H9 (cell line): ENCODE data around the gene HMCN1. TPM values are rescaled to one million over a fixed set of nuclear protein-coding genes. Genes with fewer than 3 reads are reported as not detected.

Experiments used
- DNase-seq: peaks from one replicate; pipeline ENCODE4 v3.0.0-alpha.2; 2017
- H2AFZ ChIP-seq: one replicate; pipeline ENCODE4 v1.6.1; 2013; ENCODE audit warnings: mild to moderate bottlenecking, low read length, control low read depth, moderate library complexity
- H2AK5ac ChIP-seq: 2 replicates; pipeline ENCODE4 v1.6.1; 2013; ENCODE audit warnings: low read length, control low read depth, mixed read lengths; ENCODE audit not compliant: insufficient read length
- H2BK120ac ChIP-seq: one replicate; pipeline ENCODE4 v1.6.1; 2013; ENCODE audit warnings: low read depth, mild to moderate bottlenecking, low read length, control low read depth, inconsistent platforms; ENCODE audit not compliant: poor library complexity, severe bottlenecking
- H2BK12ac ChIP-seq: 2 replicates; pipeline ENCODE4 v1.6.1; 2013; ENCODE audit warnings: low read length, control low read depth, mixed read lengths, low read depth; ENCODE audit not compliant: insufficient read length
- H2BK15ac ChIP-seq: 2 replicates; pipeline ENCODE4 v1.6.1; 2013; ENCODE audit warnings: low read depth, low read length, control low read depth
- H2BK20ac ChIP-seq: one replicate; pipeline ENCODE4 v1.6.1; 2013; ENCODE audit warnings: low read depth, mild to moderate bottlenecking, low read length, control low read depth, inconsistent platforms; ENCODE audit not compliant: poor library complexity, severe bottlenecking
- H2BK5ac ChIP-seq: 2 replicates; pipeline ENCODE4 v1.6.1; 2013; ENCODE audit warnings: low read length, control low read depth, mixed read lengths; ENCODE audit not compliant: insufficient read length
- H3K14ac ChIP-seq: 2 replicates; pipeline ENCODE4 v1.6.1; 2013; ENCODE audit warnings: low read length, control low read depth; ENCODE audit not compliant: insufficient read depth
- H3K18ac ChIP-seq: 2 replicates; pipeline ENCODE4 v1.6.1; 2013; ENCODE audit warnings: low read depth, mild to moderate bottlenecking, mixed read lengths, low read length, control low read depth; ENCODE audit not compliant: insufficient read length
- H3K23ac ChIP-seq: 2 replicates; pipeline ENCODE4 v1.6.1; 2013; ENCODE audit warnings: low read length, control low read depth, mixed read lengths, low read depth; ENCODE audit not compliant: insufficient read length
- H3K23me2 ChIP-seq: 2 replicates; pipeline ENCODE4 v1.6.1; 2013; ENCODE audit warnings: low read depth, mild to moderate bottlenecking, mixed read lengths, low read length, control low read depth; ENCODE audit not compliant: insufficient read length, poor library complexity, severe bottlenecking
- H3K27ac ChIP-seq: 2 replicates; pipeline ENCODE4 v1.5.1; 2013; ENCODE audit warnings: low read length, control low read depth, mixed read lengths, low read depth; ENCODE audit not compliant: insufficient read length
- H3K27me3 ChIP-seq: 2 replicates; pipeline ENCODE4 v1.6.1; 2013; ENCODE audit warnings: low read length, control low read depth, inconsistent platforms; ENCODE audit not compliant: insufficient read depth
- H3K4ac ChIP-seq: 2 replicates; pipeline ENCODE4 v1.6.1; 2013; ENCODE audit warnings: low read depth, mild to moderate bottlenecking, control low read depth, inconsistent platforms, low read length, moderate library complexity
- H3K4me1 ChIP-seq: 2 replicates; pipeline ENCODE4 v1.6.1; 2013; ENCODE audit warnings: low read length, control low read depth, inconsistent platforms; ENCODE audit not compliant: insufficient read depth
- H3K4me2 ChIP-seq: 2 replicates; pipeline ENCODE4 v1.6.1; 2013; ENCODE audit warnings: low read length, control low read depth, mixed read lengths; ENCODE audit not compliant: insufficient read length, insufficient read depth
- H3K56ac ChIP-seq: 2 replicates; pipeline ENCODE4 v1.6.1; 2013; ENCODE audit warnings: low read depth, mild to moderate bottlenecking, mixed read lengths, low read length, control low read depth; ENCODE audit not compliant: insufficient read length
- H3K79me1 ChIP-seq: 2 replicates; pipeline ENCODE4 v1.6.1; 2013; ENCODE audit warnings: low read depth, mild to moderate bottlenecking, moderate library complexity, low read length, control low read depth, inconsistent platforms; ENCODE audit not compliant: insufficient read depth, poor library complexity, severe bottlenecking
- H3K79me2 ChIP-seq: 2 replicates; pipeline ENCODE4 v1.6.1; 2013; ENCODE audit warnings: low read length, control low read depth, inconsistent platforms; ENCODE audit not compliant: insufficient read depth
- H3K9ac ChIP-seq: 2 replicates; pipeline ENCODE4 v1.6.1; 2013; ENCODE audit warnings: low read length, control low read depth, mixed read lengths; ENCODE audit not compliant: insufficient read length; ENCODE audit errors: extremely low read depth
- H3K9me3 ChIP-seq: one replicate; pipeline ENCODE4 v1.6.1; 2013; ENCODE audit warnings: low read depth, low read length, inconsistent platforms; ENCODE audit not compliant: control insufficient read depth
- H3T11ph ChIP-seq: one replicate; pipeline ENCODE4 v1.6.1; 2013; ENCODE audit warnings: mild to moderate bottlenecking, low read length, control low read depth, inconsistent platforms
- H4K20me1 ChIP-seq: one replicate; pipeline ENCODE4 v1.6.1; 2013; ENCODE audit not compliant: control insufficient read depth, insufficient read length, insufficient read depth
- H4K5ac ChIP-seq: 2 replicates; pipeline ENCODE4 v1.6.1; 2013; ENCODE audit warnings: low read depth, mild to moderate bottlenecking, mixed read lengths, low read length, control low read depth; ENCODE audit not compliant: insufficient read length
- H4K8ac ChIP-seq: replicated peaks from 2 replicates; pipeline ENCODE4 v1.6.1; 2013; ENCODE audit warnings: low read length, control low read depth, mixed read lengths, low read depth; ENCODE audit not compliant: insufficient read length
- H4K91ac ChIP-seq: 2 replicates; pipeline ENCODE4 v1.6.1; 2013; ENCODE audit warnings: low read depth, mild to moderate bottlenecking, moderate library complexity, mixed read lengths, low read length, control low read depth; ENCODE audit not compliant: insufficient read length
- H3K27ac Mint-ChIP-seq, 3 experiments: 2 replicates in 2 of 3; 3 replicates in 1 of 3; pipeline ENCODE4 v1.8.0; 2020 to 2021; ENCODE audit warnings: mixed read lengths in 3 of 3, mild to moderate bottlenecking in 1 of 3, moderate library complexity in 1 of 3
- H3K27me3 Mint-ChIP-seq: 2 replicates; pipeline ENCODE4 v1.8.0; 2021; ENCODE audit warnings: low read depth, mild to moderate bottlenecking, moderate library complexity, mixed read lengths
- H3K36me3 Mint-ChIP-seq, 3 experiments: 2 replicates in 2 of 3; 3 replicates in 1 of 3; pipeline ENCODE4 v1.8.0; 2020 to 2021; ENCODE audit warnings: low read depth in 3 of 3, mixed read lengths in 3 of 3; ENCODE audit not compliant: insufficient read depth in 1 of 3
- H3K4me1 Mint-ChIP-seq, 2 experiments: 2 replicates each; pipeline ENCODE4 v1.8.0; 2020; ENCODE audit warnings: mixed read lengths in 2 of 2
- H3K4me3 Mint-ChIP-seq, 2 experiments: 2 replicates in 1 of 2; 3 replicates in 1 of 2; pipeline ENCODE4 v1.8.0; 2020 to 2021; ENCODE audit warnings: mild to moderate bottlenecking in 2 of 2, mixed read lengths in 2 of 2, moderate library complexity in 1 of 2
- H3K9me3 Mint-ChIP-seq, 2 experiments: 2 replicates in 1 of 2; 3 replicates in 1 of 2; pipeline ENCODE4 v1.8.0; 2020; ENCODE audit warnings: mild to moderate bottlenecking in 2 of 2, mixed read lengths in 2 of 2, moderate library complexity in 1 of 2
- WGBS: extraction: QIAGEN DNeasy Blood & Tissue Kit; methylation state at CpG from one replicate; pipeline ENCODE4 v1.1.7; 2013; ENCODE audit warnings: missing lambda C conversion rate, low lambda C conversion rate, mixed read lengths; ENCODE audit not compliant: insufficient read length; ENCODE audit errors: extremely low coverage; 5-methylcytosine and 5-hydroxymethylcytosine counted together
- total RNA-seq: library from RNA; stranded (reverse); gene quantifications from 2 replicates; pipeline ENCODE4 v1.2.1, GENCODE V29; 2021
- TF ChIP-seq, protein P1 (sequence below): fragments of 200-600 bp; sonication (generic); conservative IDR thresholded peaks from 3 replicates; pipeline ENCODE4 v1.8.0; 2021; ENCODE audit warnings: antibody characterized with exemption, mild to moderate bottlenecking

HMCN1 gene
- total RNA-seq, 1 experiment from 2014 or later, result 3.3 TPM

- Histone ChIP-seq H2BK120ac (no peak overlapping the region), H3K4ac (no peak overlapping the region), H2BK12ac (no peak overlapping the region), H3K79me1 (no peaks in the 10 kb centered on the region), H3K9ac (no peak overlapping the region), H3K23ac (no peak overlapping the region), H4K91ac (no peak overlapping the region), H2BK20ac (no peak overlapping the region), H3K27me3 (no peaks in the 10 kb centered on the region), H3K18ac (no peak overlapping the region), H3K4me2 (no peak overlapping the region), H3K14ac (no peak overlapping the region), H4K5ac (no peak overlapping the region), H2BK5ac (no peak overlapping the region), H4K20me1 (no peaks in the 10 kb centered on the region), H3T11ph (no peak overlapping the region), H3K79me2 (no peaks in the 10 kb centered on the region), H3K9me3 (no peaks in the 10 kb centered on the region), H3K27ac (no peak overlapping the region), H3K23me2 (no peaks in the 10 kb centered on the region), H2AK5ac (no peak overlapping the region), H2BK15ac (no peak overlapping the region), H3K4me1 (no peaks in the 10 kb centered on the region), H3K56ac (no peak overlapping the region), H4K8ac (no peak overlapping the region), H2AFZ (no peak overlapping the region)
- H3K36me3 Mint-ChIP-seq, result no peaks in the 10 kb centered on the region
- no CpG with 5 or more reads among the region's 2 CpGs for WGBS
- no peaks in the 10 kb centered on the region; a peak in 1 of 5 replicates for H3K9me3 Mint-ChIP-seq
- DNase-seq, result no peak
- TF ChIP-seq, protein P1, sequence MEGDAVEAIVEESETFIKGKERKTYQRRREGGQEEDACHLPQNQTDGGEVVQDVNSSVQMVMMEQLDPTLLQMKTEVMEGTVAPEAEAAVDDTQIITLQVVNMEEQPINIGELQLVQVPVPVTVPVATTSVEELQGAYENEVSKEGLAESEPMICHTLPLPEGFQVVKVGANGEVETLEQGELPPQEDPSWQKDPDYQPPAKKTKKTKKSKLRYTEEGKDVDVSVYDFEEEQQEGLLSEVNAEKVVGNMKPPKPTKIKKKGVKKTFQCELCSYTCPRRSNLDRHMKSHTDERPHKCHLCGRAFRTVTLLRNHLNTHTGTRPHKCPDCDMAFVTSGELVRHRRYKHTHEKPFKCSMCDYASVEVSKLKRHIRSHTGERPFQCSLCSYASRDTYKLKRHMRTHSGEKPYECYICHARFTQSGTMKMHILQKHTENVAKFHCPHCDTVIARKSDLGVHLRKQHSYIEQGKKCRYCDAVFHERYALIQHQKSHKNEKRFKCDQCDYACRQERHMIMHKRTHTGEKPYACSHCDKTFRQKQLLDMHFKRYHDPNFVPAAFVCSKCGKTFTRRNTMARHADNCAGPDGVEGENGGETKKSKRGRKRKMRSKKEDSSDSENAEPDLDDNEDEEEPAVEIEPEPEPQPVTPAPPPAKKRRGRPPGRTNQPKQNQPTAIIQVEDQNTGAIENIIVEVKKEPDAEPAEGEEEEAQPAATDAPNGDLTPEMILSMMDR, result no peak
- no peaks in the 10 kb centered on the region for H3K27me3 Mint-ChIP-seq
- H3K4me3 Mint-ChIP-seq, result no peak overlapping the region
- no peaks in the 10 kb centered on the region for H3K4me1 Mint-ChIP-seq
- H3K27ac Mint-ChIP-seq, result no peak overlapping the region
Measured at GRCh38 chr1:186194107-186194756, 460.0 kb downstream of the HMCN1 start.
